ENCODE results near the gene CACNA1B.
"Not testable (repeated sequence)": the region's sequence is repeated elsewhere in the genome, so short reads cannot be mapped to it uniquely, and the experiment has no call there.

CACNA1B gene

DNA sequence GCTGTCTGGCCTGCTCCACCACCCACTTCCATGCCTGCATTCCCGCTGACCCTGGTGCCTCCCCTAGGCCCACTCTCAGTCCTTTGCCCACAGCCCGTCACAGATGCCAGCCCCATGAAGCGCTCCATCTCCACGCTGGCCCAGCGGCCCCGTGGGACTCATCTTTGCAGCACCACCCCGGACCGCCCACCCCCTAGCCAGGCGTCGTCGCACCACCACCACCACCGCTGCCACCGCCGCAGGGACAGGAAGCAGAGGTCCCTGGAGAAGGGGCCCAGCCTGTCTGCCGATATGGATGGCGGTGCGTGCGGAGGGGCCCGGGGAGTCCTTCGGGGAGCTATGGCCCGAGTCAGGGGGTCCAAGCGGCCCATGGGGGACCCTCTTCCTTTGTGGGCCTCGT, 242.5 kb downstream of the CACNA1B start:
- no peak for DNase-seq (ENCODE audit: low read depth)
- TF ChIP-seq, protein P1, sequence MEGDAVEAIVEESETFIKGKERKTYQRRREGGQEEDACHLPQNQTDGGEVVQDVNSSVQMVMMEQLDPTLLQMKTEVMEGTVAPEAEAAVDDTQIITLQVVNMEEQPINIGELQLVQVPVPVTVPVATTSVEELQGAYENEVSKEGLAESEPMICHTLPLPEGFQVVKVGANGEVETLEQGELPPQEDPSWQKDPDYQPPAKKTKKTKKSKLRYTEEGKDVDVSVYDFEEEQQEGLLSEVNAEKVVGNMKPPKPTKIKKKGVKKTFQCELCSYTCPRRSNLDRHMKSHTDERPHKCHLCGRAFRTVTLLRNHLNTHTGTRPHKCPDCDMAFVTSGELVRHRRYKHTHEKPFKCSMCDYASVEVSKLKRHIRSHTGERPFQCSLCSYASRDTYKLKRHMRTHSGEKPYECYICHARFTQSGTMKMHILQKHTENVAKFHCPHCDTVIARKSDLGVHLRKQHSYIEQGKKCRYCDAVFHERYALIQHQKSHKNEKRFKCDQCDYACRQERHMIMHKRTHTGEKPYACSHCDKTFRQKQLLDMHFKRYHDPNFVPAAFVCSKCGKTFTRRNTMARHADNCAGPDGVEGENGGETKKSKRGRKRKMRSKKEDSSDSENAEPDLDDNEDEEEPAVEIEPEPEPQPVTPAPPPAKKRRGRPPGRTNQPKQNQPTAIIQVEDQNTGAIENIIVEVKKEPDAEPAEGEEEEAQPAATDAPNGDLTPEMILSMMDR (conservative IDR thresholded peaks at IDR 0.05; ENCODE audit: low read depth, low read length): no peak
- no peak overlapping the region for H3K4me3 ChIP-seq (ENCODE audit: low read depth, low read length)

DNA sequence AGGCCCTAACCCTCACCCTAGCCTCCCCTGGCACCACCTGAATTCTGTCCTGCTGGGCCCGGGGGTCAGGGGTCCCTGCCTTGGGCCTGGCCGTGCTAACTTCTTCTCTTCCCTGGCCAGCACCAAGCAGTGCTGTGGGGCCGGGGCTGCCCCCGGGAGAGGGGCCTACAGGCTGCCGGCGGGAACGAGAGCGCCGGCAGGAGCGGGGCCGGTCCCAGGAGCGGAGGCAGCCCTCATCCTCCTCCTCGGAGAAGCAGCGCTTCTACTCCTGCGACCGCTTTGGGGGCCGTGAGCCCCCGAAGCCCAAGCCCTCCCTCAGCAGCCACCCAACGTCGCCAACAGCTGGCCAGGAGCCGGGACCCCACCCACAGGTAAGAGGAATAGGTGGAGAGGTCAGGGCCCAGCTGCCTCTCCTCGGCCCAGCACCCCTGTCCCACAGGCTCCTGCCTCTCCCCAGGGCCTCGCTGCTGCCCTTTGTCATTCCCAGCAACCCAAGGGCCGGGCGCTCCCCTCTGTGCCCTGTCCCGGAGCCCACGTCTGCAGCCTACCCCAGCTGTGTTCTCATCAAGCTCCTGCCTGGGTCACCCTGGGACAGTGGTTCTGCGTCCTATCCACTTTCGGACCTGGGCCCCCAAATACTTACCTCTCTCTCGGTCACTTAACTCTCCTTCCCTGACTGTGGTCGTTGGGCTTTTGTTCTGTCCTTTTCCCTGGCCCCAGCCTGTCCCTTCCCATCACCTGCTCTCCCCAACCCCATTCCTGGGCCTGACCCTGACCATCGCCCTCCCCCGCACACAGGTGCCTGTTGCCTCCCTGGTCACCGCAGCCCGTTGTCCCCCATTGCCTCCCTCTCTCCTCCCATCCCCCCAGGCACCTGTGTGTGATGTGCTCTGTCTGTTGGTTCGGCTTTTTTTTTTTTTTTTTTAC, 243.2 kb downstream of the CACNA1B start:
- H3K4me3 ChIP-seq (ENCODE audit: low read depth, low read length): no peak overlapping the region
- no peak for DNase-seq (ENCODE audit: low read depth)
- TF ChIP-seq, protein P1 (conservative IDR thresholded peaks at IDR 0.05; ENCODE audit: low read depth, low read length): no peak

DNA sequence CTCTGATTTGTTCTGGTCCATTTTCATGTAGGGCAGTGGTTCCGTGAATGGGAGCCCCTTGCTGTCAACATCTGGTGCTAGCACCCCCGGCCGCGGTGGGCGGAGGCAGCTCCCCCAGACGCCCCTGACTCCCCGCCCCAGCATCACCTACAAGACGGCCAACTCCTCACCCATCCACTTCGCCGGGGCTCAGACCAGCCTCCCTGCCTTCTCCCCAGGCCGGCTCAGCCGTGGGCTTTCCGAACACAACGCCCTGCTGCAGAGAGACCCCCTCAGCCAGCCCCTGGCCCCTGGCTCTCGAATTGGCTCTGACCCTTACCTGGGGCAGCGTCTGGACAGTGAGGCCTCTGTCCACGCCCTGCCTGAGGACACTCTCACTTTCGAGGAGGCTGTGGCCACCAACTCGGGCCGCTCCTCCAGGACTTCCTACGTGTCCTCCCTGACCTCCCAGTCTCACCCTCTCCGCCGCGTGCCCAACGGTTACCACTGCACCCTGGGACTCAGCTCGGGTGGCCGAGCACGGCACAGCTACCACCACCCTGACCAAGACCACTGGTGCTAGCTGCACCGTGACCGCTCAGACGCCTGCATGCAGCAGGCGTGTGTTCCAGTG, 244.0 kb downstream of the CACNA1B start:
- DNase-seq (ENCODE audit: low read depth): no peak
- TF ChIP-seq, protein P1 (conservative IDR thresholded peaks at IDR 0.05; ENCODE audit: low read depth, low read length): no peak

DNA sequence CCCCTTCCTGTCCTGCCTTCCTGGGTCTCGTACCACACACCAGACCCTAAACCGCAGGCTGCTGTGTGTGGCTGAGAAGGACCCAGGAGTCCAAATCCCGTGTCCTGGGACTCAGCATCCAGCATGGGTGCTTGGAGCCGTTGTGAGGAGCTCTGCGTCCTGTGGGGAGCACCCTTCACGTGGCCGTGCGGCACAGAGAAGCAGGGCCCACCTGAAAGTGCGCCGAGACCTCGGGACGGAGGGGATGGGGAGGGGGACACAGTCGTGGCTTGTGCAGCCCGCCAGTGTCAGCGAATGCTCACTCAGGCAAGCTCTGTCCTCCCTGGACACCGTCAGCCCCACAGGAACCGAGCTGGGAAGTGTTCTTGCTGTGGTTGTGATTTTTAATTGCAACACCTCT, 244.6 kb downstream of the CACNA1B start:
- TF ChIP-seq, protein P1 (conservative IDR thresholded peaks at IDR 0.05; ENCODE audit: low read depth, low read length): no peak
- H3K4me3 ChIP-seq (ENCODE audit: low read depth, low read length): no peak overlapping the region
- no peak for DNase-seq (ENCODE audit: low read depth)

More for the DNA sequence above, 244.0 kb downstream of the CACNA1B start:
- no peak overlapping the region for H3K4me3 ChIP-seq (ENCODE audit: low read depth, low read length)

DNA sequence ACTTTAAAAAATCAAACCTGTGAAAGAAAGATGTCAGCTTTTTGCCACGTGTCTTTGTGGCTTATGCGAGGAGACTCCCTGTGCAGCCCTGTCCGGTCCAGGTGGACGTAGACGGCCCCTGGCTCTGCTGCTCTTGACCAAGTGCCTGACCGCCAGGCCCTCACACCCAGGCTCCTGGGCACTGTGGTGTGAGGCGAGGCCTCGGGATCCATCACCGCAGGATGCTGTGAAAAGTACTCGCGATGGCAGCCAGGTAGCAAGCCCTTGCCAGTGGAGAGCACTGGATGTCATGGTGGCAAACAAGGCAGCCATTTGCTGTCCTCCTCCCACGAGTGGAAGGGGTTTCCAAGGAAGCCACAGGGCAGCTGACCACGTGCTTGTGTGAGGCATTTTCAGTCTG, 245.1 kb downstream of the CACNA1B start:
- no peak overlapping the region for H3K4me3 ChIP-seq (ENCODE audit: low read depth, low read length)
- DNase-seq (ENCODE audit: low read depth): no peak
- TF ChIP-seq, protein P1 (conservative IDR thresholded peaks at IDR 0.05; ENCODE audit: low read depth, low read length): no peak

DNA sequence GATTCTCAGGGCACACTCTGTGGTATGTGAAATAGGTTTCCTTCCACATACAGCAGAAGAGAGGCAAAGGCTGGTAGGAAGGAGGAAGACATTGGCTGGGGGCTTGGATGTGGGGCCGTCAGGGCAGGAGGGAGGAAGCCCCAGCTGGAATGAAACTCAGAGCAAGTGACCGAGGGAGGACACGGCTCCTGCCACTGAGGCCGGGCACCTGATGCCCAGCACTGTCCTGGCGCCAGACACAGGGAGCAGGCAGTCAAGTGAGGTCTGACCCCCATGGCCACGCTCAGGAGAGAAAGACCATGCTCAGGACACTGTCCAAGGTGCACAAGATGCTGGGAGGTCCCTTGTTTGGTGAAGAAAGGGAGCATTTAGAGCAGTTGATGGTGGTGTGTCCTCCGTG, 245.5 kb downstream of the CACNA1B start:
- TF ChIP-seq, protein P1 (conservative IDR thresholded peaks at IDR 0.05; ENCODE audit: low read depth, low read length): no peak
- no peak for DNase-seq (ENCODE audit: low read depth)
- no peak overlapping the region for H3K4me3 ChIP-seq (ENCODE audit: low read depth, low read length)

DNA sequence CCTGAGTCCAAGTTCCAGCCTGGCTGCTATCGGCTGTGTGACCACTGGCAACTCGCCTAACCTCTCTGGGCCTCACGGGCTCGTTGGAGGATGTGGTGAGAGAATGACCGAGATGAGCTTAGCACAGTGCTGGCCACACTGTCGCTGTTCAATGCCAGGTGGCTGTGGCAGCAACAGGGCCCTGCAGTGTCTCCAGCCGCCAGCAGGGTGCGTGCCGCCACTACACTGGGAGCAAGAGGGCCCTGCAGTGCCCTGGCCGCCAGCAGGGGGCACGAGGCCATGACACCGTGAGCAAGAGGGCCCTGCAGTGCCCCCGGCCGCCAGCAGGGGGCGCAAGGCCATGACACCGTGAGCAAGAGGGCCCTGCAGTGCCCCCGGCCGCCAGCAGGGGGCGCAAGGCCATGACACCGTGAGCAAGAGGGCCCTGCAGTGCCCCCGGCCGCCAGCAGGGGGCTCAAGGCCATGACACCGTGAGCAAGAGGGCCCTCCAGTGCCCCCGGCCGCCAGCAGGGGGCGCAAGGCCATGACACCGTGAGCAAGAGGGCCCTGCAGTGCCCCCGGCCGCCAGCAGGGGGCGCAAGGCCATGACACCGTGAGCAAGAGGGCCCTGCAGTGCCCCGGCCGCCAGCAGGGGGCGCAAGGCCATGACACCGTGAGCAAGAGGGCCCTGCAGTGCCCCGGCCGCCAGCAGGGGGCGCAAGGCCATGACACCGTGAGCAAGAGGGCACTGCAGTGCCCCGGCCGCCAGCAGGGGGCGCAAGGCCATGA, 248.7 kb downstream of the CACNA1B start:
- H3K4me3 ChIP-seq (ENCODE audit: low read depth, low read length); DNase-seq (ENCODE audit: low read depth): not testable (repeated sequence)

DNA sequence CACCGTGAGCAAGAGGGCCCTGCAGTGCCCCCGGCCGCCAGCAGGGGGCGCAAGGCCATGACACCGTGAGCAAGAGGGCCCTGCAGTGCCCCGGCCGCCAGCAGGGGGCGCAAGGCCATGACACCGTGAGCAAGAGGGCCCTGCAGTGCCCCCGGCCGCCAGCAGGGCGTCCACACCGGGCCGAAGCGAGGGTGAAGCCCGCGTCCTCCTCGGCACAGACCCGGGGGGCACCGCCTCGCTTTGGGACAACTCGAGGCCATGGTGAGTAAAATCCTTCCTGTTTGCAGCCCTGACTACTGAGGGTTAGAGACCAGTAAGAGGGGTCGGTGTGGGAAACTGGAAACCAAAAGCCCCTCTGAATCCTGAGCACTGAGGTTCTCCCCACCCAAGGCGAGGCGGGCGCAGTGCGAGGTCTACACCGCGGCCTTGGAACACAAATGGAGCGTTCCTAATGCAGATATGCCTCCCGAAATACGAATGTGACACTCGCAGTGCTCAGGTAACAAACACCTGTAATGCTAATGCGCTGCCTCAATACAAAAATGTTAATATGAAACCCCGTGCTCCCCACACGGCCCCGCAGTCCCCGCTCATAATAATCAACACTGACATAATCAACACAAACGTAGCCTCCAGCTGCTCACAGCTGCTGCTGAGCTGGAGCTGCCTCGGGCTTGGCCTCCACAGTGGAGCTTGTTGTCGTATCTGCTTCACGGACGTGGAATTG, 249.4 kb downstream of the CACNA1B start:
- not testable (repeated sequence) for H3K4me3 ChIP-seq (ENCODE audit: low read depth, low read length); DNase-seq (ENCODE audit: low read depth)

DNA sequence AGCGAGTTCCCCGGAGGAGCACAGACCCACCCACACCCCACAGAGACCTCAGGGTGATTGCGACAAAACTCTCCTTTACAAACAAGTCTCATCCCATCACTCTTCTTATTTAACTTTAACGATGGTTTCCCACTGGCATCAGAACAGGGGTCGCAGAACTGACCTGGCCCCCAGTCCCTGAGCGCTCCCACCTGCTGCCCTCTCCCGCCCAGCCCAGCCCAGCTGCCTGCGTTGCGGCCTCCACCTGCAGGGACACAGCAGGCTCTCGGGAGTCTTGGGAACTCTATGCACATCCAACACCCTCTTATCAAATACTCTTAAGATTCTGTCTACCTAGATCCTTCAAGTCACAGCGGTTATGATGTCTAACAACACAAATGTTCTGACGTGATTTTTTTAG, 250.4 kb downstream of the CACNA1B start:
- DNase-seq (ENCODE audit: low read depth); H3K4me3 ChIP-seq (ENCODE audit: low read depth, low read length): not testable (repeated sequence)

DNA sequence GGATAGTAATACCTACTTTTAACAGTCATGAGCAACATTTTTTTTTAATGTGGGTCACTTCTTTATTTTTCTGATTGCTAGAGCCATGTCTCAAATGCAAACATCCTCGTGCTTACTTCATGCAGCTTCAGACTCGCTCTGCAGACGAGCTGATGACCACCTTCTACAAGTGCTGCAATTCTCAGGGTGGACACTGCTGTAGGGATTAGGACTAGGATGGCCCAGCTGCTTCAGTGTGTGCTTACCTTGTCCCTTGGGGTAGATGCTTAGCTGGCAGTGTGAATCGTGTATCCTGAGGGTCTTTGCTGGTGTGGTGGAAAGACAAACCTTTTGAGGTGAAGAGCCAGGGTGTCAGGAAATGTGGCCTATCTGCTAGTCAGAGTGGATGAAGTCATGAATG, 251.7 kb downstream of the CACNA1B start:
- H3K4me3 ChIP-seq (ENCODE audit: low read depth, low read length); DNase-seq (ENCODE audit: low read depth): not testable (repeated sequence)
